A549 (cell line): Measurements from ENCODE around the gene TMEM198. TPM values are rescaled to one million over a fixed set of nuclear protein-coding genes. Genes with fewer than 3 reads are reported as not detected.

ENCODE experiments used
- ATAC-seq, 2 experiments: fragments of 200-7000 bp in 1 of 2; fragments of >200 bp in 1 of 2; cut with Nextera tagmentation in 1 of 2; cut with Tn5 transposase in 1 of 2; 3 replicates each; pipeline versions ENCODE4 v1.8.0 to v1.9.1; 2018 to 2020; ENCODE audit warnings: mild to moderate bottlenecking in 1 of 2, moderate library complexity in 1 of 2
- CTCF ChIA-PET: fragments of 300-600 bp; sonication (Branson Sonifier 250); formaldehyde crosslinking; extraction: SDS; loops from one replicate; lab custom pipeline; 2021; ENCODE audit warnings: antibody characterized with exemption, inconsistent platforms; lab: Yijun Ruan, JAX
- POLR2A ChIA-PET: fragments of 350-600 bp; formaldehyde crosslinking; extraction: SDS; loops from one replicate; lab custom pipeline; 2021; ENCODE audit warnings: antibody characterized with exemption, inconsistent platforms; lab: Yijun Ruan, JAX
- DNase-seq, 2 experiments: peaks; one replicate each; pipeline versions ENCODE4 v3.0.0 to v3.0.0-alpha.2; 2011 to 2016; ENCODE audit warnings: low read depth in 1 of 2, low spot score in 1 of 2
- FAIRE-seq: peaks from 2 replicates; lab custom pipeline; 2011; peaks lifted over from hg19 to GRCh38; lab: Jason Lieb, UNC
- H3K27ac ChIP-seq, 2 experiments: fragments of >200 bp; sonication (Bioruptor Twin); formaldehyde crosslinking; 3 replicates each; pipeline ENCODE4 v1.5.1; 2016 to 2017
- H3K4me1 ChIP-seq: fragments of >200 bp; sonication (Bioruptor Twin); formaldehyde crosslinking; 3 replicates; pipeline ENCODE4 v1.6.1; 2016
- H3K4me2 ChIP-seq: fragments of >200 bp; sonication (Bioruptor Twin); formaldehyde crosslinking; 3 replicates; pipeline ENCODE4 v1.6.1; 2016
- H3K4me3 ChIP-seq: fragments of >200 bp; sonication (Bioruptor Twin); formaldehyde crosslinking; 3 replicates; pipeline ENCODE4 v1.5.1; 2016
- H3K9me3 ChIP-seq: fragments of >200 bp; sonication (Bioruptor Twin); formaldehyde crosslinking; 3 replicates; pipeline ENCODE4 v1.6.1; 2016
- CBX2 ChIP-seq: fragments of 200-600 bp; sonication (generic); IDR thresholded peaks from 2 replicates; pipeline ENCODE4 v1.6.1; 2016; ENCODE audit warnings: low read depth, mild to moderate bottlenecking, borderline replicate concordance
- CBX8 ChIP-seq: fragments of 200-600 bp; sonication (generic); IDR thresholded peaks from 2 replicates; pipeline ENCODE4 v1.6.1; 2016
- CHD2 ChIP-seq: fragments of 150-350 bp; IDR thresholded peaks from 2 replicates; pipeline ENCODE4 v1.6.1; 2014; ENCODE audit warnings: low read length; ENCODE audit not compliant: partially characterized antibody
- CTCF ChIP-seq: fragments of >200 bp; sonication (Bioruptor Twin); formaldehyde crosslinking; IDR thresholded peaks from 3 replicates; pipeline ENCODE4 v1.5.1; 2016
- E2F6 ChIP-seq: IDR thresholded peaks from 2 replicates; pipeline ENCODE4 v1.6.1; 2012; ENCODE audit warnings: low read depth, borderline replicate concordance
- EHMT2 ChIP-seq: fragments of 200-600 bp; sonication (generic); IDR thresholded peaks from 2 replicates; pipeline ENCODE4 v1.6.1; 2016; ENCODE audit warnings: antibody characterized with exemption, low read depth, mild to moderate bottlenecking, moderate library complexity
- ELK1 ChIP-seq: fragments of 150-350 bp; IDR thresholded peaks from 2 replicates; pipeline ENCODE4 v1.6.1; 2014; ENCODE audit warnings: low read depth, mild to moderate bottlenecking, low read length
- ESRRA ChIP-seq: fragments of 150-350 bp; IDR thresholded peaks from 2 replicates; pipeline ENCODE4 v1.6.1; 2014; ENCODE audit warnings: mild to moderate bottlenecking, low read length, borderline replicate concordance
- FOSB ChIP-seq: fragments of 250-450 bp; sonication (Bioruptor Pico); IDR thresholded peaks from 2 replicates; pipeline ENCODE4 v1.5.0; 2020; ENCODE audit warnings: mild to moderate bottlenecking, moderate library complexity
- FOSL2 ChIP-seq, 2 experiments: fragments of 450-650 bp in 1 of 2; fragments of >200 bp in 1 of 2; sonication (Bioruptor Twin) in 1 of 2; formaldehyde crosslinking; IDR thresholded peaks; 2 replicates each; pipeline versions ENCODE4 v1.5.0 to v1.6.1; 2016 to 2020; ENCODE audit warnings: mild to moderate bottlenecking in 1 of 2, moderate library complexity in 1 of 2
- FOXS1 ChIP-seq: fragments of 250-450 bp; sonication (Bioruptor Pico); IDR thresholded peaks from 2 replicates; pipeline ENCODE4 v1.5.0; 2020; ENCODE audit warnings: mild to moderate bottlenecking, moderate library complexity
- HDAC2 ChIP-seq: fragments of 200-600 bp; sonication (generic); IDR thresholded peaks from 2 replicates; pipeline ENCODE4 v1.6.1; 2016
- HEYL ChIP-seq: fragments of 250-450 bp; sonication (Bioruptor Pico); IDR thresholded peaks from 2 replicates; pipeline ENCODE4 v1.8.0; 2021; ENCODE audit warnings: mild to moderate bottlenecking, moderate library complexity
- HOXB5 ChIP-seq: fragments of 250-450 bp; sonication (Bioruptor Pico); IDR thresholded peaks from 2 replicates; pipeline ENCODE4 v1.5.0; 2020; ENCODE audit warnings: mild to moderate bottlenecking, moderate library complexity
- JUN ChIP-seq, 2 experiments: fragments of >200 bp; sonication (Bioruptor Twin); formaldehyde crosslinking; IDR thresholded peaks; 2 replicates in 1 of 2; 3 replicates in 1 of 2; pipeline ENCODE4 v1.6.1; 2016 to 2017
- JUNB ChIP-seq: fragments of >200 bp; sonication (Bioruptor Twin); formaldehyde crosslinking; IDR thresholded peaks from 2 replicates; pipeline ENCODE4 v1.6.1; 2016
- MAFK ChIP-seq: fragments of 450-650 bp; IDR thresholded peaks from 2 replicates; pipeline ENCODE4 v1.6.1; 2014; ENCODE audit not compliant: partially characterized antibody
- MAX ChIP-seq: IDR thresholded peaks from 2 replicates; pipeline ENCODE4 v1.6.1; 2012
- NFE2L2 ChIP-seq: fragments of 150-350 bp; conservative IDR thresholded peaks from 2 replicates; pipeline ENCODE4 v1.6.1; 2014; ENCODE audit warnings: low read length
- NR3C1 ChIP-seq: fragments of >200 bp; sonication (Bioruptor Twin); formaldehyde crosslinking; IDR thresholded peaks from 3 replicates; pipeline ENCODE4 v1.6.1; 2017
- PBX3 ChIP-seq: IDR thresholded peaks from 2 replicates; pipeline ENCODE4 v1.6.1; 2012
- PHF8 ChIP-seq: fragments of 200-600 bp; sonication (generic); IDR thresholded peaks from 2 replicates; pipeline ENCODE4 v1.6.1; 2016; ENCODE audit warnings: low read depth, mild to moderate bottlenecking, antibody characterized with exemption, moderate library complexity, borderline replicate concordance
- POLR2A ChIP-seq: IDR thresholded peaks from 2 replicates; pipeline ENCODE4 v1.6.1; 2012; ENCODE audit warnings: mild to moderate bottlenecking, low read length
- REST ChIP-seq: fragments of 200-600 bp; sonication (generic); IDR thresholded peaks from 2 replicates; pipeline ENCODE4 v1.6.1; 2016; ENCODE audit warnings: antibody characterized with exemption, mild to moderate bottlenecking, moderate library complexity
- SMC3 ChIP-seq: fragments of >200 bp; sonication (Bioruptor Twin); formaldehyde crosslinking; IDR thresholded peaks from 3 replicates; pipeline ENCODE4 v1.6.1; 2018; ENCODE audit warnings: inconsistent platforms
- SREBF2 ChIP-seq: fragments of 450-650 bp; IDR thresholded peaks from 2 replicates; pipeline ENCODE4 v1.6.1; 2014; ENCODE audit warnings: mild to moderate bottlenecking, moderate library complexity
- TFCP2L1 ChIP-seq: fragments of 250-450 bp; sonication (Bioruptor Pico); IDR thresholded peaks from 2 replicates; pipeline ENCODE4 v1.5.0; 2021; ENCODE audit warnings: mild to moderate bottlenecking
- ZFP36 ChIP-seq: fragments of 450-650 bp; IDR thresholded peaks from 2 replicates; pipeline ENCODE4 v1.6.1; 2014; ENCODE audit warnings: borderline replicate concordance; ENCODE audit not compliant: partially characterized antibody
- ZNF302 ChIP-seq: fragments of 250-450 bp; sonication (Bioruptor Pico); IDR thresholded peaks from 2 replicates; pipeline ENCODE4 v1.9.0; 2021; ENCODE audit warnings: inconsistent platforms, mild to moderate bottlenecking, moderate library complexity
- ZSCAN20 ChIP-seq: fragments of 250-450 bp; sonication (Bioruptor Pico); IDR thresholded peaks from 2 replicates; pipeline ENCODE4 v1.8.0; 2022; ENCODE audit warnings: mild to moderate bottlenecking, moderate library complexity
- WGBS: methylation state at CpG from one replicate; pipeline ENCODE4 v1.1.6; 2017; ENCODE audit errors: missing lambda C conversion rate; 5-methylcytosine and 5-hydroxymethylcytosine counted together
- polyA plus RNA-seq, 4 experiments: library from polyadenylated mRNA; depleted of rRNA in 3 of 4; stranded (reverse); fragments of >200 nt; fragmentation: RNase III in 1 of 4; extraction: RNeasy Plus Mini Kit Qiagen cat#74134 plus additional on column Dnase treatment in 1 of 4; gene quantifications; 2 replicates in 3 of 4; 3 replicates in 1 of 4; pipeline ENCODE4 v1.2.3, GENCODE V29; 2011 to 2017

TMEM198 gene
- polyA plus RNA-seq, 2 of the 4 experiments (the other 2 are of a cell fraction): 0.31 to 0.37 TPM

GRCh38 chr2:219597552-219598307, 53.9 kb downstream of the TMEM198 start, which contains the start of gene STK11IP:
Gene STK11IP (plus strand): TSS chr2:219597857. CDS start chr2:219598120, 263 bp downstream.
- peak within 1 kb of the TSS; percentile 90 to 94 for H3K27ac ChIP-seq
- 2% methylated on average over 35 of the region's 57 CpGs for WGBS
- H3K4me3 ChIP-seq: peak within 1 kb of the TSS; percentile 71
- DNase-seq (peak; percentile 98 to 99), ATAC-seq (peak; percentile 96 to 97), FAIRE-seq (no peak)
- ChIA-PET POLR2A (interaction anchor here (0.6 to 2.3 kb wide), 13 partner anchors 21 to 210 kb away, joined by 3 to 19 read pairs (median 3); partner anchors contain the start of genes CHPF, DNPEP, GMPPA and INHA), CTCF (interaction anchor here (1.1 to 4.3 kb wide), 7 partner anchors 29 to 69 kb away, joined by 3 to 18 read pairs (median 5); partner anchors contain the start of genes CHPF and TMEM198)
- peak within 1 kb of the TSS; percentile 95 for H3K4me2 ChIP-seq
- no peaks in the 10 kb centered on the region for H3K9me3 ChIP-seq
- peaks cover 11% of the 10 kb centered on the region; the same call in 2 of the 3 replicates for H3K4me1 ChIP-seq
- TF ChIP-seq ZSCAN20 (CRISPR knock-in tag): no peak
- no peak for TF ChIP-seq NR3C1
- TF ChIP-seq REST: peak; percentile 69
- peak; percentile 43 for TF ChIP-seq PBX3
- no peak for TF ChIP-seq TFCP2L1 (CRISPR knock-in tag)
- TF ChIP-seq E2F6: no peak
- no peak for TF ChIP-seq CHD2
- TF ChIP-seq JUNB: no peak
- TF ChIP-seq ZNF302 (CRISPR knock-in tag): no peak
- TF ChIP-seq FOXS1 (CRISPR knock-in tag): no peak
- no peak for TF ChIP-seq EHMT2
- no peak for TF ChIP-seq ZFP36
- TF ChIP-seq MAX: peak; percentile 76
- no peak for TF ChIP-seq MAFK
- no peak for TF ChIP-seq FOSL2 (IDR thresholded peaks at IDR 0.05)
- peak; percentile 32; the same call in 1 of the 2 replicates for TF ChIP-seq FOSL2 (CRISPR knock-in tag; IDR thresholded peaks at IDR 0.05)
- TF ChIP-seq CBX2: no peak
- no peak for TF ChIP-seq HOXB5
- TF ChIP-seq PHF8: peak; percentile 90; the same call in 1 of the 2 replicates
- peak; percentile 61 to 86 for TF ChIP-seq JUN (IDR thresholded peaks at IDR 0.05)
- TF ChIP-seq ESRRA: no peak
- TF ChIP-seq HDAC2: no peak
- TF ChIP-seq POLR2A: peak; percentile 93
- no peak for TF ChIP-seq SREBF2
- no peak for TF ChIP-seq NFE2L2
- TF ChIP-seq HEYL (CRISPR knock-in tag): no peak
- peak; percentile 69; the same call in 1 of the 2 replicates for TF ChIP-seq ELK1
- TF ChIP-seq CBX8: no peak
- TF ChIP-seq CTCF: no peak
- no peak for TF ChIP-seq FOSB (CRISPR knock-in tag)
- no peak for TF ChIP-seq SMC3
